PC-9 (cell line): Measurements from ENCODE around the gene FKBP1A. TPM values are rescaled to one million over a fixed set of nuclear protein-coding genes. Genes with fewer than 3 reads are reported as not detected.

Source experiments
- BruUV-seq: library from RNA; stranded (reverse); fragments of 400-500 nt; replicated peaks from 2 replicates; lab custom pipeline; 2021; lab: Mats Ljungman, UMichigan
- CTCF ChIA-PET: fragments of 300-600 bp; sonication (Branson Sonifier 250); formaldehyde crosslinking; loops from one replicate; lab custom pipeline; 2022; ENCODE audit warnings: antibody characterized with exemption; lab: Charles Lee
- POLR2A ChIA-PET: fragments of 300-600 bp; sonication (Branson Sonifier 250); formaldehyde crosslinking; loops from one replicate; lab custom pipeline; 2022; ENCODE audit warnings: antibody characterized with exemption; ENCODE audit not compliant: unreplicated experiment; lab: Charles Lee
- DNase-seq, 2 experiments: peaks; one replicate each; pipeline versions ENCODE4 v3.0.0 to v3.0.0-alpha.2; 2015 to 2022; ENCODE audit warnings: mixed read lengths in 1 of 2
- H2AFZ ChIP-seq: fragments of 200-600 bp; sonication (generic); 2 replicates; pipeline ENCODE4 v1.8.1; 2017; ENCODE audit warnings: antibody characterized with exemption
- H3F3A ChIP-seq: fragments of 200-600 bp; sonication (generic); 2 replicates; pipeline ENCODE4 v1.8.1; 2017; ENCODE audit warnings: antibody characterized with exemption, mild to moderate bottlenecking, low read depth; ENCODE audit not compliant: insufficient read depth
- H3K27ac ChIP-seq: fragments of 200-600 bp; sonication (generic); 2 replicates; pipeline ENCODE4 v1.6.1; 2016; ENCODE audit warnings: mixed run types
- H3K27me3 ChIP-seq: fragments of 200-600 bp; sonication (generic); 2 replicates; pipeline ENCODE4 v1.6.1; 2016; ENCODE audit warnings: low read depth, mixed run types; ENCODE audit not compliant: insufficient read depth
- H3K36me3 ChIP-seq: fragments of 200-600 bp; sonication (generic); 2 replicates; pipeline ENCODE4 v1.6.1; 2016; ENCODE audit warnings: low read depth, mixed run types
- H3K4me1 ChIP-seq: fragments of 200-600 bp; sonication (generic); replicated peaks from 2 replicates; pipeline ENCODE4 v1.6.1; 2016; ENCODE audit warnings: mixed run types; ENCODE audit not compliant: insufficient read depth
- H3K4me2 ChIP-seq: fragments of 200-600 bp; sonication (generic); 2 replicates; pipeline ENCODE4 v1.6.1; 2017; ENCODE audit warnings: mixed run types
- H3K4me3 ChIP-seq: fragments of 200-600 bp; sonication (generic); 2 replicates; pipeline ENCODE4 v1.6.1; 2016; ENCODE audit warnings: mixed run types
- H3K79me2 ChIP-seq: fragments of 200-600 bp; sonication (generic); 2 replicates; pipeline ENCODE4 v1.6.1; 2017; ENCODE audit warnings: low read depth, mixed run types
- H3K9me2 ChIP-seq: fragments of 200-600 bp; sonication (generic); 2 replicates; pipeline ENCODE4 v1.8.1; 2017; ENCODE audit warnings: mild to moderate bottlenecking; ENCODE audit not compliant: insufficient read depth
- H3K9me3 ChIP-seq: fragments of 200-600 bp; sonication (generic); 2 replicates; pipeline ENCODE4 v1.8.1; 2016; ENCODE audit warnings: low read depth; ENCODE audit not compliant: insufficient read depth
- H4K20me1 ChIP-seq: fragments of 200-600 bp; sonication (generic); 2 replicates; pipeline ENCODE4 v1.8.1; 2017; ENCODE audit not compliant: insufficient read depth
- EZH2 ChIP-seq: fragments of 200-600 bp; sonication (generic); IDR thresholded peaks from 2 replicates; pipeline ENCODE4 v1.8.0; 2017; ENCODE audit warnings: antibody characterized with exemption, low read depth
- intact Hi-C: fragments of 100-400 bp; cut with micrococcal nuclease; formaldehyde crosslinking; loops from one replicate; pipeline ENCODE4 v1.10.0; 2022; ENCODE audit not compliant: unreplicated experiment
- total RNA-seq: library from RNA; stranded (reverse); gene quantifications from 2 replicates; pipeline ENCODE4 v1.2.3, GENCODE V29; 2021
- TF ChIP-seq, protein P1 (sequence below): fragments of 200-600 bp; sonication (generic); conservative IDR thresholded peaks from 2 replicates; pipeline ENCODE4 v1.6.1; 2017; ENCODE audit warnings: mixed run types, antibody characterized with exemption, mild to moderate bottlenecking, moderate library complexity

The FKBP1A gene
- total RNA-seq, 1 experiment from 2014 or later: 320 TPM

DNA sequence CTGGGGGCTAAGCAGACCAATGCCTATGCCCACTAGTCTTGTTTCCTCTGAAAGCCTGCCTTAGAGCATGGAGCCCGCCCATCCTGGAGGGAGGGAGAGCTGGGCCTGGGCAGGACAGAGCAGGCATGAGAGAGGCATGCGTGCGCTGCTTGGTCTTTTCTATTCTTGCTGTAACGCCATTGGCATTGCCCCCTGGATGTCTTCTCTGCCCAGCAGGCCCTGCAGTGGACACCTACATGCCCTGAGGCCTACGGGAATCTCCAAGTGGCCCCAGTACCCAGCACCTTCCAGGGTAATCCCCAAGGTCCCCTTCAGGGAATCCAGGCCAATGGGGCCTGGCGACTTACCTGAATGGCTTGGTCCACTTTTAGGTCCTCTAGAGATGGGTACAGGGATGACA lies 72.8 kb downstream of the FKBP1A start:
- BruUV-seq: no TSS peak

DNA sequence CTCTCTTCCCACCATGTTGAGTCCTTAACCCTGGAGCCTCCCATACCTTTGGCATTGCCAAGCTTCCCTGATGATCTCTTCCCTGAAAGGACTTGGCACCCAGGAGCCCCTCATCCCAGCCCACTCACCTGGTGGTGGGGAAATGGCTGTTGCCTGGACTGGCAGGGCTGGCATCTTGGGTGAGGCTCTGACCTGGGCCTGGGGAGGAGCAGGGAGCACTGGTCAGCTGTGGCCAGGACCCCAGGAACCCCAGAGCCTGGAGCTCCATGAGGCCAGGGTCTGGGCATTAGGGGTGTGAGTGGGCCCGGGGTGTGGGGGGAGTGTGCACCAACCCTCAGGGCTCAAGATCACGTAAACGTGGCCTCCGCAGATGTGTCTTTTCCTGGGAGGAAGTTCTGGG lies 73.4 kb downstream of the FKBP1A start:
- CTCF ChIA-PET: interaction anchor here (0.6 kb wide), 1 partner anchor 139 kb away, joined by 3 read pairs; no protein-coding TSS in a partner anchor
- BruUV-seq: no TSS peak
- no peaks in the 10 kb centered on the region for H3K9me3 ChIP-seq
- no peak for DNase-seq
- no peaks in the 10 kb centered on the region for H3K27me3 ChIP-seq
- H4K20me1 ChIP-seq: no peaks in the 10 kb centered on the region
- H3K36me3 ChIP-seq: no peaks in the 10 kb centered on the region
- H3F3A ChIP-seq: peaks cover 6% of the 10 kb centered on the region
- no peak overlapping the region for H2AFZ ChIP-seq
- intact Hi-C loops: loop anchor here (10.0 kb wide), 1 partner anchor 95 kb away; the partner anchor contains the start of gene RAD21L1
- H3K9me2 ChIP-seq: no peaks in the 10 kb centered on the region
- 0 out of 2 replicates have a peak, but pooled peaks cover under 1% of the 10 kb centered on the region for H3K4me1 ChIP-seq
- H3K4me2 ChIP-seq: no peak overlapping the region
- TF ChIP-seq, protein P1, sequence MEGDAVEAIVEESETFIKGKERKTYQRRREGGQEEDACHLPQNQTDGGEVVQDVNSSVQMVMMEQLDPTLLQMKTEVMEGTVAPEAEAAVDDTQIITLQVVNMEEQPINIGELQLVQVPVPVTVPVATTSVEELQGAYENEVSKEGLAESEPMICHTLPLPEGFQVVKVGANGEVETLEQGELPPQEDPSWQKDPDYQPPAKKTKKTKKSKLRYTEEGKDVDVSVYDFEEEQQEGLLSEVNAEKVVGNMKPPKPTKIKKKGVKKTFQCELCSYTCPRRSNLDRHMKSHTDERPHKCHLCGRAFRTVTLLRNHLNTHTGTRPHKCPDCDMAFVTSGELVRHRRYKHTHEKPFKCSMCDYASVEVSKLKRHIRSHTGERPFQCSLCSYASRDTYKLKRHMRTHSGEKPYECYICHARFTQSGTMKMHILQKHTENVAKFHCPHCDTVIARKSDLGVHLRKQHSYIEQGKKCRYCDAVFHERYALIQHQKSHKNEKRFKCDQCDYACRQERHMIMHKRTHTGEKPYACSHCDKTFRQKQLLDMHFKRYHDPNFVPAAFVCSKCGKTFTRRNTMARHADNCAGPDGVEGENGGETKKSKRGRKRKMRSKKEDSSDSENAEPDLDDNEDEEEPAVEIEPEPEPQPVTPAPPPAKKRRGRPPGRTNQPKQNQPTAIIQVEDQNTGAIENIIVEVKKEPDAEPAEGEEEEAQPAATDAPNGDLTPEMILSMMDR: no peak
- TF ChIP-seq EZH2: no peak
- no peak overlapping the region for H3K27ac ChIP-seq
- POLR2A ChIA-PET: no interaction called here
- no peaks in the 10 kb centered on the region for H3K79me2 ChIP-seq
- H3K4me3 ChIP-seq: no peak overlapping the region

More for the DNA sequence above, 72.8 kb downstream of the FKBP1A start:
- intact Hi-C loops: loop anchor here (10.0 kb wide), 1 partner anchor 485 kb away; no protein-coding TSS in a partner anchor
- TF ChIP-seq EZH2: no peak
- TF ChIP-seq, protein P1: no peak
- H2AFZ ChIP-seq: no peak overlapping the region
- H3K4me2 ChIP-seq: no peak overlapping the region
- POLR2A ChIA-PET: no interaction called here
- no peaks in the 10 kb centered on the region for H3K27me3 ChIP-seq
- no peaks in the 10 kb centered on the region for H3K79me2 ChIP-seq
- CTCF ChIA-PET: interaction anchor here (0.6 kb wide), 1 partner anchor 139 kb away, joined by 3 read pairs; no protein-coding TSS in a partner anchor
- peaks cover under 1% of the 10 kb centered on the region; the same call in 1 of the 2 replicates for H3F3A ChIP-seq
- no peaks in the 10 kb centered on the region for H4K20me1 ChIP-seq
- H3K4me3 ChIP-seq: no peak overlapping the region
- H3K9me2 ChIP-seq: no peaks in the 10 kb centered on the region
- DNase-seq: no peak
- H3K9me3 ChIP-seq: no peaks in the 10 kb centered on the region
- peaks cover 5% of the 10 kb centered on the region; the same call in 1 of the 2 replicates for H3K4me1 ChIP-seq
- H3K36me3 ChIP-seq: no peaks in the 10 kb centered on the region
- no peak overlapping the region for H3K27ac ChIP-seq

DNA sequence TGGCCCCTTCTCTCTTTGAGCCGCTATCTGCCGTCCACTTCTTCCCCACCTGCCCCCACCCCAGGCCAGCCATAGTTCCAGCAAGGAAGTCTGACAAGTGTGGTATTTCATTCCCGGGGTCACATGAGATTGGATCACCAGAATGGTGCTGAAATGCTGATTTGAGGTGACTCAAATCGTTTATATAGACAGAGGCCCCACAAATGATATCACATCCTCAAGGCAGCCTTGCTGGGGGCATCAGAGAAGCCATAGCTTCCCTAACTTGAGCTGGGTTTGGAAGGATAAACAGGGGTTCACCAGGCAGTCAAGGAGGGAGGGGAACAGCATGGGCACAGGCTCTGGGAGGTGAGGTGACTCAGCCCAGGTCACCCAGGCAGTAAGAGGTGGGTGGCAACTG lies 73.8 kb downstream of the FKBP1A start:
- TF ChIP-seq, protein P1: no peak
- no peak for TF ChIP-seq EZH2
- Histone ChIP-seq H4K20me1 (no peaks in the 10 kb centered on the region), H3K9me3 (no peaks in the 10 kb centered on the region), H3K27me3 (no peaks in the 10 kb centered on the region), H3K27ac (no peak overlapping the region), H3K4me2 (no peak overlapping the region), H2AFZ (no peak overlapping the region), H3K9me2 (no peaks in the 10 kb centered on the region), H3K79me2 (no peaks in the 10 kb centered on the region), H3K4me3 (no peak overlapping the region), H3K4me1 (no peaks in the 10 kb centered on the region), H3F3A (peaks cover 10% of the 10 kb centered on the region), H3K36me3 (no peaks in the 10 kb centered on the region)
- ChIA-PET POLR2A (no interaction called here), CTCF (interaction anchor here (0.6 kb wide), 1 partner anchor 138 kb away, joined by 3 read pairs; no protein-coding TSS in a partner anchor)
- no TSS peak for BruUV-seq
- intact Hi-C loops: loop anchor here (10.0 kb wide), 1 partner anchor 94 kb away; the partner anchor contains the start of gene RAD21L1
- no peak for DNase-seq

Other genes starting within 250 kb of the FKBP1A start
- 0.44 and 1.2 TPM in 2 replicates for gene TMEM74B, start 208.1 kb downstream of the FKBP1A start, total RNA-seq
- gene C20orf202, start 189.6 kb downstream of the FKBP1A start, total RNA-seq: not detected in 2 replicates
- gene RAD21L1, start 167.0 kb downstream of the FKBP1A start, total RNA-seq: 0.60 TPM in 1 of 2 replicates, not detected in the other
- gene SNPH, start 126.8 kb downstream of the FKBP1A start, total RNA-seq: 3.4 and 4.0 TPM in 2 replicates
- 12.3 and 14.8 TPM in 2 replicates for gene SDCBP2, start 63.9 kb downstream of the FKBP1A start, total RNA-seq
- gene NSFL1C, start 73.8 kb upstream of the FKBP1A start, total RNA-seq: 151 and 160 TPM in 2 replicates
- gene SIRPB2, start 98.4 kb upstream of the FKBP1A start, total RNA-seq: 4.5 and 7.1 TPM in 2 replicates
- 0.37 and 0.53 TPM in 2 replicates for gene SIRPD, start 164.7 kb upstream of the FKBP1A start, total RNA-seq
- 4.1 and 7.6 TPM in 2 replicates for gene SIRPB1, start 227.0 kb upstream of the FKBP1A start, total RNA-seq